Panc1 (cell line): ENCODE data around the gene EDN2. TPM values are rescaled to one million over a fixed set of nuclear protein-coding genes. Genes with fewer than 3 reads are reported as not detected.

Experiments
- ATAC-seq: fragments of 200-7000 bp; cut with Tn5 transposase; 2 replicates; pipeline ENCODE4 v1.9.1; 2020; ENCODE audit warnings: mild to moderate bottlenecking, moderate library complexity
- BruUV-seq: library from RNA; stranded (reverse); fragments of 400-500 nt; replicated peaks from 2 replicates; lab custom pipeline; 2021; lab: Mats Ljungman, UMichigan
- CTCF ChIA-PET: fragments of 300-600 bp; sonication (Branson Sonifier 250); formaldehyde crosslinking; loops from one replicate; lab custom pipeline; 2022; ENCODE audit warnings: antibody characterized with exemption; lab: Charles Lee
- POLR2A ChIA-PET: fragments of 300-600 bp; sonication (Branson Sonifier 250); formaldehyde crosslinking; loops from one replicate; lab custom pipeline; 2022; ENCODE audit warnings: antibody characterized with exemption; lab: Charles Lee
- DNase-seq: peaks from one replicate; pipeline ENCODE4 v3.0.0-alpha.2; 2010; ENCODE audit warnings: low read depth, low spot score
- H3K27ac ChIP-seq: 2 replicates; pipeline ENCODE4 v1.5.1; 2011; ENCODE audit warnings: mild to moderate bottlenecking, low read length, inconsistent platforms
- H3K27me3 ChIP-seq: fragments of 200-500 bp; sonication (Bioruptor generic); 2 replicates; pipeline ENCODE4 v1.6.0; 2014; ENCODE audit warnings: low read length, inconsistent platforms; ENCODE audit not compliant: control insufficient read depth, insufficient read depth
- H3K36me3 ChIP-seq: fragments of 200-500 bp; sonication (Bioruptor generic); 2 replicates; pipeline ENCODE4 v1.5.1; 2014; ENCODE audit warnings: inconsistent platforms, mild to moderate bottlenecking, low read length, moderate library complexity; ENCODE audit not compliant: control insufficient read depth, insufficient read depth
- H3K4me1 ChIP-seq: 2 replicates; pipeline ENCODE4 v1.5.1; 2011; ENCODE audit warnings: inconsistent platforms, mild to moderate bottlenecking, low read length, moderate library complexity; ENCODE audit not compliant: control insufficient read depth, insufficient read depth
- H3K4me3 ChIP-seq, 2 experiments: 2 replicates each; pipeline ENCODE4 v1.5.1; 2011 to 2012; ENCODE audit warnings: low read depth in 2 of 2, low read length in 2 of 2, mild to moderate bottlenecking in 2 of 2, inconsistent platforms in 1 of 2, moderate library complexity in 1 of 2
- H3K9me3 ChIP-seq: fragments of 200-500 bp; sonication (Bioruptor generic); 2 replicates; pipeline ENCODE4 v1.5.1; 2014; ENCODE audit warnings: low read depth, mild to moderate bottlenecking, inconsistent platforms, low read length, moderate library complexity; ENCODE audit not compliant: control insufficient read depth, insufficient read depth
- POLR2AphosphoS5 ChIP-seq: IDR thresholded peaks from 2 replicates; pipeline ENCODE4 v1.6.1; 2012; ENCODE audit warnings: mild to moderate bottlenecking, low read depth, low read length, moderate library complexity
- SIN3A ChIP-seq: IDR thresholded peaks from 2 replicates; pipeline ENCODE4 v1.6.1; 2012; ENCODE audit warnings: low read depth, mild to moderate bottlenecking, low read length, moderate library complexity, borderline replicate concordance; ENCODE audit not compliant: insufficient read depth
- TCF7L2 ChIP-seq: IDR thresholded peaks from 2 replicates; pipeline ENCODE4 v1.6.1; 2011; ENCODE audit warnings: mild to moderate bottlenecking, low read depth, low read length, inconsistent platforms
- in situ Hi-C: cut with HindIII; loops from 2 replicates; pipeline ENCODE4 v1.10.0; 2016; ENCODE audit warnings: low sequenced_read_pairs, low pct_unique_long_range_greater_than_20kb
- intact Hi-C: fragments of 100-400 bp; cut with micrococcal nuclease; formaldehyde crosslinking; loops from one replicate; pipeline ENCODE4 v1.10.0; 2022; ENCODE audit not compliant: unreplicated experiment
- total RNA-seq: library from RNA; stranded (reverse); gene quantifications from one replicate; pipeline ENCODE4 v1.2.1, GENCODE V29; 2021; ENCODE audit not compliant: unreplicated experiment
- TF ChIP-seq, protein P1 (sequence below): fragments of 450-650 bp; IDR thresholded peaks from 2 replicates; pipeline ENCODE4 v1.5.1; 2017; ENCODE audit warnings: mild to moderate bottlenecking
- TF ChIP-seq, protein P2 (sequence below), 2 experiments: IDR thresholded peaks; 2 replicates each; pipeline ENCODE4 v1.6.1; 2011 to 2012; ENCODE audit warnings: low read depth in 2 of 2, control low read depth in 1 of 2, low read length in 1 of 2, mild to moderate bottlenecking in 1 of 2, moderate library complexity in 1 of 2; ENCODE audit not compliant: insufficient read depth in 1 of 2

Gene EDN2
- total RNA-seq, 1 experiment from 2014 or later = not detected

DNA sequence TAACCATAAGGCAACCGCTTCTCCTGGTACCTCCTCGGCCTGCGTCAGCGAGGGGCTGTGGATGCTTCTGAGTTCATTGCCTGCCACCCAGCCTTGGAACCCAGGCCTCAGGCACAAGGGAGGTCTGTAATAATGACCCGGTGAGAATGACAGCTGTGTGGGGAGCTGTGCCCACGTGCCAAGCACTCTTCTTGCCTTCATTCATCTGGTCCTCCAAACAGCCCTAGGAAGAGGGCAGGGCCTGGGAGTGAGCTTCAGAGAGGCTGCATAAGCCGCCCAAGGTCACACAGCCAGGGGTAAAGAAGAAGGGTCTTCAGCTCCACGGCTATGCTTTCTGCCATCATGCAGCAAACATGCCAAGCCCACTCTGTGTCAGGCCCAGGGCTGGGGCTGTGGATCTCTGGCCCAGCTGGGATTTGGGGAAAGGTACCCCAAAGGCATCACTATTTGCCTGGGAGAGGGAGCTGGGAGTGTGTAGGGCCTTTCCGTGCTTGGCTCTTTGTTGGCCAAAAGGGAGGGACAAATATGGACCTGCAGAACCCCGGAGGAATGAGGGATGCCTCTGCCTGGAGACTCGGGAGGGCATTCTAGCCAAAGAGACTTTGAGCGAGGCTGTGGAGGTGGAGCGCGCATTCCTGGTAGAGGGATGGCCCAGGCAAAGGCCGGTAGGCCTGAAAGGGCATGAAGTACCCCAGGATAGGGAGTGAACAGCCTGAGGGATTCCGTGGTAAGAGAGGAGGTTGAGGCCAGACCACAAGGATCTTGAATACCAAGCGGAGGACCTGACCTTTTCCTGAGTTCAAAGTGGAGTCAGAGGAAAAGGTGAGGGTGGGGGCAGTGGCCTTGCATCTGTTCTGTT, 10.1 kb upstream of the EDN2 start:
- no peaks in the 10 kb centered on the region for H3K36me3 ChIP-seq
- in situ Hi-C loops = no loop called here
- ChIA-PET POLR2A (no interaction called here), CTCF (no interaction called here)
- ATAC-seq (no peak), DNase-seq (no peak)
- peaks cover 9% of the 10 kb centered on the region; the same call in 1 of the 2 replicates for H3K4me1 ChIP-seq
- no peak overlapping the region for H3K4me3 ChIP-seq
- H3K27me3 ChIP-seq = no peaks in the 10 kb centered on the region
- intact Hi-C loops = no loop called here
- TF ChIP-seq SIN3A (no peak), POLR2AphosphoS5 (no peak), TCF7L2 (no peak)
- TF ChIP-seq, protein P1, sequence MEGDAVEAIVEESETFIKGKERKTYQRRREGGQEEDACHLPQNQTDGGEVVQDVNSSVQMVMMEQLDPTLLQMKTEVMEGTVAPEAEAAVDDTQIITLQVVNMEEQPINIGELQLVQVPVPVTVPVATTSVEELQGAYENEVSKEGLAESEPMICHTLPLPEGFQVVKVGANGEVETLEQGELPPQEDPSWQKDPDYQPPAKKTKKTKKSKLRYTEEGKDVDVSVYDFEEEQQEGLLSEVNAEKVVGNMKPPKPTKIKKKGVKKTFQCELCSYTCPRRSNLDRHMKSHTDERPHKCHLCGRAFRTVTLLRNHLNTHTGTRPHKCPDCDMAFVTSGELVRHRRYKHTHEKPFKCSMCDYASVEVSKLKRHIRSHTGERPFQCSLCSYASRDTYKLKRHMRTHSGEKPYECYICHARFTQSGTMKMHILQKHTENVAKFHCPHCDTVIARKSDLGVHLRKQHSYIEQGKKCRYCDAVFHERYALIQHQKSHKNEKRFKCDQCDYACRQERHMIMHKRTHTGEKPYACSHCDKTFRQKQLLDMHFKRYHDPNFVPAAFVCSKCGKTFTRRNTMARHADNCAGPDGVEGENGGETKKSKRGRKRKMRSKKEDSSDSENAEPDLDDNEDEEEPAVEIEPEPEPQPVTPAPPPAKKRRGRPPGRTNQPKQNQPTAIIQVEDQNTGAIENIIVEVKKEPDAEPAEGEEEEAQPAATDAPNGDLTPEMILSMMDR = no peak
- TF ChIP-seq, protein P2, sequence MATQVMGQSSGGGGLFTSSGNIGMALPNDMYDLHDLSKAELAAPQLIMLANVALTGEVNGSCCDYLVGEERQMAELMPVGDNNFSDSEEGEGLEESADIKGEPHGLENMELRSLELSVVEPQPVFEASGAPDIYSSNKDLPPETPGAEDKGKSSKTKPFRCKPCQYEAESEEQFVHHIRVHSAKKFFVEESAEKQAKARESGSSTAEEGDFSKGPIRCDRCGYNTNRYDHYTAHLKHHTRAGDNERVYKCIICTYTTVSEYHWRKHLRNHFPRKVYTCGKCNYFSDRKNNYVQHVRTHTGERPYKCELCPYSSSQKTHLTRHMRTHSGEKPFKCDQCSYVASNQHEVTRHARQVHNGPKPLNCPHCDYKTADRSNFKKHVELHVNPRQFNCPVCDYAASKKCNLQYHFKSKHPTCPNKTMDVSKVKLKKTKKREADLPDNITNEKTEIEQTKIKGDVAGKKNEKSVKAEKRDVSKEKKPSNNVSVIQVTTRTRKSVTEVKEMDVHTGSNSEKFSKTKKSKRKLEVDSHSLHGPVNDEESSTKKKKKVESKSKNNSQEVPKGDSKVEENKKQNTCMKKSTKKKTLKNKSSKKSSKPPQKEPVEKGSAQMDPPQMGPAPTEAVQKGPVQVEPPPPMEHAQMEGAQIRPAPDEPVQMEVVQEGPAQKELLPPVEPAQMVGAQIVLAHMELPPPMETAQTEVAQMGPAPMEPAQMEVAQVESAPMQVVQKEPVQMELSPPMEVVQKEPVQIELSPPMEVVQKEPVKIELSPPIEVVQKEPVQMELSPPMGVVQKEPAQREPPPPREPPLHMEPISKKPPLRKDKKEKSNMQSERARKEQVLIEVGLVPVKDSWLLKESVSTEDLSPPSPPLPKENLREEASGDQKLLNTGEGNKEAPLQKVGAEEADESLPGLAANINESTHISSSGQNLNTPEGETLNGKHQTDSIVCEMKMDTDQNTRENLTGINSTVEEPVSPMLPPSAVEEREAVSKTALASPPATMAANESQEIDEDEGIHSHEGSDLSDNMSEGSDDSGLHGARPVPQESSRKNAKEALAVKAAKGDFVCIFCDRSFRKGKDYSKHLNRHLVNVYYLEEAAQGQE (IDR thresholded peaks at IDR 0.05; ENCODE audit: insufficient read depth in 1 of 2, low read depth in 2 of 2, low read length in 1 of 2) = no peak
- H3K27ac ChIP-seq = no peak overlapping the region
- no peaks in the 10 kb centered on the region for H3K9me3 ChIP-seq
- BruUV-seq = no TSS peak

DNA sequence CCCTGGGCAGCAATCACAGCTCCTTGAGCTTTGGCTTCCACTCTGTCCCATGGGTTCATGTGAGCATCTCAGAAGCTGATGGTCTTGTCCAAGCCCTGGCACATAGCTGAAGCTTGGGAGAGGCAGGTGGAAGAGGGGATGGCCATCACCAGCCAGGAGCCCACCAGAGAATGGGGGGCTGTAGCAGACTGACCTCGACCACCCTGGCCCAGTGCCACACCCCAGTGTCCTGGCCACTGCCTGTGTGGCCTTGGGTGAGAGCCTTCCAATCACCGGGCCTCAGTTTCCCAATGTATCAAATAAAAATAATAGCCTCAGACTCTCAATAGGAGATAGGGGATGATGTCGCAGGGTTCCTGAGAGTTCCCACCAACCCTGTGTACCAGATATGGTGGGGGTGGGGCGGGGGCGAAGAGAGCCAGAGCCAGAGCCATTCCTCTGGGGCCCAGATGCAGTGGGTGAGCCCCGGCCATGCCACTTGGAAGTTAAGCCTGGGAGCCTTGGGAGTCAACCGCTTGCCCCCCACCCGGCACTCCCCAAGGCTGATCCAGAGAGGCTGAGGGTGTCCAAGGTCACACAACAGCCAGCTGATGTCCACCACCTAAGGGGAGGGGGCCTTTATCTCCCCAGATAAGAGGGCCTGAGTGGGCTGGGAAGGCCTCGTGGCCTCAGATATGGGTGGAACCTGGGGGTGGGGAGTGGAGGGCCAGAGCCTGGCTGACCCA, 9.3 kb upstream of the EDN2 start:
- no peak for DNase-seq
- no peaks in the 10 kb centered on the region for H3K9me3 ChIP-seq
- H3K36me3 ChIP-seq = no peaks in the 10 kb centered on the region
- CTCF ChIA-PET = no interaction called here
- no peaks in the 10 kb centered on the region for H3K27me3 ChIP-seq
- BruUV-seq = no TSS peak
- ATAC-seq = no peak
- peaks cover 9% of the 10 kb centered on the region; the same call in 1 of the 2 replicates for H3K4me1 ChIP-seq
- H3K4me3 ChIP-seq = no peak overlapping the region
- POLR2A ChIA-PET = no interaction called here
- intact Hi-C loops = no loop called here
- no peak overlapping the region for H3K27ac ChIP-seq
- in situ Hi-C loops = no loop called here
- TF ChIP-seq SIN3A (no peak), POLR2AphosphoS5 (no peak), TCF7L2 (no peak)
- TF ChIP-seq, protein P2 (IDR thresholded peaks at IDR 0.05; ENCODE audit: insufficient read depth in 1 of 2, low read depth in 2 of 2, low read length in 1 of 2) = no peak
- TF ChIP-seq, protein P1 = no peak
